SK-N-SH treated with all-trans-retinoic acid at 6 μM for 48 hours (cell line): ENCODE data around the gene PTP4A2.

ENCODE experiments used
- ISL1 ChIP-seq: fragments of 250-450 bp; sonication (Bioruptor Pico); IDR thresholded peaks from 2 replicates; pipeline ENCODE4 v2.1.2; 2022; ENCODE audit warnings: mild to moderate bottlenecking, moderate library complexity
- OSR1 ChIP-seq: fragments of 250-450 bp; sonication (Bioruptor Pico); IDR thresholded peaks from 2 replicates; pipeline ENCODE4 v1.8.0; 2022; ENCODE audit warnings: moderate library complexity, mild to moderate bottlenecking, inconsistent platforms
- PPARA ChIP-seq: fragments of 250-450 bp; sonication (Bioruptor Pico); IDR thresholded peaks from 2 replicates; pipeline ENCODE4 v1.5.0; 2020; ENCODE audit warnings: mild to moderate bottlenecking, borderline replicate concordance
- RARB ChIP-seq: fragments of 250-450 bp; sonication (Bioruptor Pico); IDR thresholded peaks from 2 replicates; pipeline ENCODE4 v1.8.0; 2021; ENCODE audit warnings: mild to moderate bottlenecking, moderate library complexity
- TOX ChIP-seq: fragments of 250-450 bp; sonication (Bioruptor Pico); IDR thresholded peaks from 2 replicates; pipeline ENCODE4 v1.8.0; 2021; ENCODE audit warnings: mild to moderate bottlenecking, moderate library complexity, borderline replicate concordance
- ZFP3 ChIP-seq: fragments of 250-450 bp; sonication (Bioruptor Pico); IDR thresholded peaks from 2 replicates; pipeline ENCODE4 v1.5.0; 2020; ENCODE audit warnings: mild to moderate bottlenecking, moderate library complexity
- TF ChIP-seq, protein P1 (sequence below): fragments of 250-450 bp; sonication (Bioruptor Pico); IDR thresholded peaks from 2 replicates; pipeline ENCODE4 v1.5.1; 2020; ENCODE audit warnings: low read depth, mild to moderate bottlenecking, moderate library complexity
- TF ChIP-seq, protein P2 (sequence below): fragments of 250-450 bp; sonication (Bioruptor Pico); IDR thresholded peaks from 2 replicates; pipeline ENCODE4 v1.8.0; 2021; ENCODE audit warnings: low read depth, mild to moderate bottlenecking, moderate library complexity, borderline replicate concordance
- TF ChIP-seq, protein P3 (sequence below): fragments of 250-450 bp; sonication (Bioruptor Pico); IDR thresholded peaks from 2 replicates; pipeline ENCODE4 v1.5.1; 2021; ENCODE audit warnings: mild to moderate bottlenecking, moderate library complexity
- TF ChIP-seq, protein P4 (sequence below): fragments of 250-450 bp; sonication (Bioruptor Pico); IDR thresholded peaks from 2 replicates; pipeline ENCODE4 v1.8.0; 2020; ENCODE audit warnings: mild to moderate bottlenecking, moderate library complexity, borderline replicate concordance

DNA sequence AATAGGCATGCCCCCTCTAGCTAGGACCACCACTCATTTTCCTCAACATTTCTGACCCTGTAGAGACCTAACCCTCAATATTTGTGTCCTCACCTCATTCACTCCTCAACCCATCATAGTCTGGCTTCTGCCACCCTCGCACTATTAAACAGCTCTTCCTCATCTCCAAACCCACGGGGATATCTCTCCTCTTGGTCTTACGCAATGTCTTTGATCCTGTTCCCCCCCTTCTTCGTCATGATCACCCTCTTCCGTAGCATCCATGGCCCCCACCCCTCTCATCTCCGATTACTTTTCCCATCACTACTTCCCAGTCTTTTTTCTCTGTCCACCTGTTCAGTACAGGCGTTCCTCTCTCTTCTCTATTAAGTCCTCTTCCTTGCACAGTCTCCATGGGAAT, 70.6 kb downstream of the PTP4A2 start:
- TF ChIP-seq ISL1 (CRISPR knock-in tag) = no peak
- TF ChIP-seq, protein P1, sequence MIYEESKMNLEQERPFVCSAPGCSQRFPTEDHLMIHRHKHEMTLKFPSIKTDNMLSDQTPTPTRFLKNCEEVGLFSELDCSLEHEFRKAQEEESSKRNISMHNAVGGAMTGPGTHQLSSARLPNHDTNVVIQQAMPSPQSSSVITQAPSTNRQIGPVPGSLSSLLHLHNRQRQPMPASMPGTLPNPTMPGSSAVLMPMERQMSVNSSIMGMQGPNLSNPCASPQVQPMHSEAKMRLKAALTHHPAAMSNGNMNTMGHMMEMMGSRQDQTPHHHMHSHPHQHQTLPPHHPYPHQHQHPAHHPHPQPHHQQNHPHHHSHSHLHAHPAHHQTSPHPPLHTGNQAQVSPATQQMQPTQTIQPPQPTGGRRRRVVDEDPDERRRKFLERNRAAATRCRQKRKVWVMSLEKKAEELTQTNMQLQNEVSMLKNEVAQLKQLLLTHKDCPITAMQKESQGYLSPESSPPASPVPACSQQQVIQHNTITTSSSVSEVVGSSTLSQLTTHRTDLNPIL (CRISPR knock-in tag) = no peak
- TF ChIP-seq PPARA (CRISPR knock-in tag) = no peak
- no peak for TF ChIP-seq ZFP3
- no peak for TF ChIP-seq OSR1
- TF ChIP-seq, protein P2, sequence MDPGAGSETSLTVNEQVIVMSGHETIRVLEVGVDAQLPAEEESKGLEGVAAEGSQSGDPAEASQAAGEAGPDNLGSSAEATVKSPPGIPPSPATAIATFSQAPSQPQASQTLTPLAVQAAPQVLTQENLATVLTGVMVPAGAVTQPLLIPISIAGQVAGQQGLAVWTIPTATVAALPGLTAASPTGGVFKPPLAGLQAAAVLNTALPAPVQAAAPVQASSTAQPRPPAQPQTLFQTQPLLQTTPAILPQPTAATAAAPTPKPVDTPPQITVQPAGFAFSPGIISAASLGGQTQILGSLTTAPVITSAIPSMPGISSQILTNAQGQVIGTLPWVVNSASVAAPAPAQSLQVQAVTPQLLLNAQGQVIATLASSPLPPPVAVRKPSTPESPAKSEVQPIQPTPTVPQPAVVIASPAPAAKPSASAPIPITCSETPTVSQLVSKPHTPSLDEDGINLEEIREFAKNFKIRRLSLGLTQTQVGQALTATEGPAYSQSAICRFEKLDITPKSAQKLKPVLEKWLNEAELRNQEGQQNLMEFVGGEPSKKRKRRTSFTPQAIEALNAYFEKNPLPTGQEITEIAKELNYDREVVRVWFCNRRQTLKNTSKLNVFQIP (CRISPR knock-in tag) = no peak
- no peak for TF ChIP-seq RARB (CRISPR knock-in tag)
- TF ChIP-seq, protein P3, sequence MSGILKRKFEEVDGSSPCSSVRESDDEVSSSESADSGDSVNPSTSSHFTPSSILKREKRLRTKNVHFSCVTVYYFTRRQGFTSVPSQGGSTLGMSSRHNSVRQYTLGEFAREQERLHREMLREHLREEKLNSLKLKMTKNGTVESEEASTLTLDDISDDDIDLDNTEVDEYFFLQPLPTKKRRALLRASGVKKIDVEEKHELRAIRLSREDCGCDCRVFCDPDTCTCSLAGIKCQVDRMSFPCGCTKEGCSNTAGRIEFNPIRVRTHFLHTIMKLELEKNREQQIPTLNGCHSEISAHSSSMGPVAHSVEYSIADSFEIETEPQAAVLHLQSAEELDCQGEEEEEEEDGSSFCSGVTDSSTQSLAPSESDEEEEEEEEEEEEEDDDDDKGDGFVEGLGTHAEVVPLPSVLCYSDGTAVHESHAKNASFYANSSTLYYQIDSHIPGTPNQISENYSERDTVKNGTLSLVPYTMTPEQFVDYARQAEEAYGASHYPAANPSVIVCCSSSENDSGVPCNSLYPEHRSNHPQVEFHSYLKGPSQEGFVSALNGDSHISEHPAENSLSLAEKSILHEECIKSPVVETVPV = no peak
- no peak for TF ChIP-seq TOX (CRISPR knock-in tag)
- TF ChIP-seq, protein P4, sequence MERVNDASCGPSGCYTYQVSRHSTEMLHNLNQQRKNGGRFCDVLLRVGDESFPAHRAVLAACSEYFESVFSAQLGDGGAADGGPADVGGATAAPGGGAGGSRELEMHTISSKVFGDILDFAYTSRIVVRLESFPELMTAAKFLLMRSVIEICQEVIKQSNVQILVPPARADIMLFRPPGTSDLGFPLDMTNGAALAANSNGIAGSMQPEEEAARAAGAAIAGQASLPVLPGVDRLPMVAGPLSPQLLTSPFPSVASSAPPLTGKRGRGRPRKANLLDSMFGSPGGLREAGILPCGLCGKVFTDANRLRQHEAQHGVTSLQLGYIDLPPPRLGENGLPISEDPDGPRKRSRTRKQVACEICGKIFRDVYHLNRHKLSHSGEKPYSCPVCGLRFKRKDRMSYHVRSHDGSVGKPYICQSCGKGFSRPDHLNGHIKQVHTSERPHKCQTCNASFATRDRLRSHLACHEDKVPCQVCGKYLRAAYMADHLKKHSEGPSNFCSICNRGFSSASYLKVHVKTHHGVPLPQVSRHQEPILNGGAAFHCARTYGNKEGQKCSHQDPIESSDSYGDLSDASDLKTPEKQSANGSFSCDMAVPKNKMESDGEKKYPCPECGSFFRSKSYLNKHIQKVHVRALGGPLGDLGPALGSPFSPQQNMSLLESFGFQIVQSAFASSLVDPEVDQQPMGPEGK (CRISPR knock-in tag) = no peak
